Measurements from ENCODE around the gene RUNX1.

GRCh38 chr21:34799092-34799491, 250.0 kb downstream of the RUNX1 start:
- TF ChIP-seq CTCF (IDR thresholded peaks at IDR 0.05 in 8 of 11, conservative IDR thresholded peaks at IDR 0.05 in 3 of 11) (no peak), POLR2A (IDR thresholded peaks at IDR 0.05) (no peak), POLR2AphosphoS5 (IDR thresholded peaks at IDR 0.05) (peak in 1 of 3 donors; percentile 18)

All from spleen (tissue), 7 donors.